HG02885 (cell line): Measurements from ENCODE around the gene CRMP1.
"Not testable (repeated sequence)": the region's sequence is repeated elsewhere in the genome, so short reads cannot be mapped to it uniquely, and the experiment has no call there.

Experiments used
- ATAC-seq: cut with Tn5 transposase; IDR thresholded peaks from one replicate; pipeline ENCODE4 v1.9.1; 2021; ENCODE audit warnings: mild to moderate bottlenecking; ENCODE audit not compliant: unreplicated experiment, poor library complexity

The CRMP1 gene

GRCh38 chr4:5863461-5864113 lies 29.3 kb downstream of the CRMP1 start:
- ATAC-seq: no peak

GRCh38 chr4:5858020-5858769 lies 34.7 kb downstream of the CRMP1 start:
- ATAC-seq: no peak

- ATAC-seq: no peak
Observed at GRCh38 chr4:5857199-5857598, 35.7 kb downstream of the CRMP1 start.

- ATAC-seq: not testable (repeated sequence)
Observed at GRCh38 chr4:5856362-5856761, 36.5 kb downstream of the CRMP1 start.

DNA sequence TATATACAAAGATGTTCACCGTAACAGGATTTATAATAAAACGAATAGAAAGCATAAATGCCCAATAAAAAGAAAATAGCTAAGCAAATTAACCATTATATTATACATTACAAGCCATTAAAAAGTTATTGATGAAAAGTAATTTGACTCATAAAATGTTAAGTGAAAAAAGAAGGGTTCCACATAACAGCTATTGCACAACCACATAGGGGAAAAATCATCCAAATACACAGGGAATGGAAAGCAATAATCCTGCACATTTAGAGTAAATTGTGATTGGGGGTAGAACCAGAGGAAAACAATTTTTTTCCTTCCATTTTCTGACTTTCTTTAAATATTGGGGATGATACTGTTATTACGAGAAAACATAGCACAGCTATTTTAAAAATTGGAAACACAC lies 38.0 kb downstream of the CRMP1 start:
- no peak for ATAC-seq

- ATAC-seq: no peak
Observed at GRCh38 chr4:5852523-5853202, 40.2 kb downstream of the CRMP1 start.

DNA sequence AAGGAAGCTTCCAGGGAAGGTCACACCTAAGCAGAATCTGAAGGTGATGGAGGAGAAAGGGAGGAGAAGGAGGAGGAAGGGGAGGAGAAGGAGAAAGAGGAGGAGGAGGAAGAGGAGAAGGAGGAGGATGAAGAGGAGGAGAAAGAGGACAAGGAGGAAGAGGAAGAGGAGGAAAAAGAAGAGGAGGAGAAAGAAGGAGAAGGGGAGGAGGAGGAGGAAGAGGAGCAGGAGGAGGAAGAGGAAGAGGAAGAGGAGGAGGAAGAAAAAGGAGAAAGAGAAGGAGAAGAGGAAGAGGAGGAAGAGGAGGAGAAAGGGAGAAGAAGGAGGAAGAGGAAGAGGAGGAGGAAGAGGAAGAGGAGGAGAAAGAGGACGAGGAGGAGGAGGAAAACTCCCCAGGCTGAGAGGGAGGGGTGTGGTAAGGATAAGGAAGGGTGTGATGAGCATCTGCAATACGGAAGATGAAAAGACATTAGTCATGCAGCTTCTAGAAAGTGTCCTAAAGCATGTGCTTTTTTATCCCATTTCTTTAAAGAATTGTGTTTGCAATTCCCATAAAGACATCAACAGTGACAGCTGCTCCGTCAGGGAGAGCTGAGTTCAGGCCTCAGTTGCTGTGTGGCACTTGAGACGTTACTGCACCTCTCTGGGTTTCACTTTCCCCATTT lies 41.1 kb downstream of the CRMP1 start:
- no peak for ATAC-seq

DNA sequence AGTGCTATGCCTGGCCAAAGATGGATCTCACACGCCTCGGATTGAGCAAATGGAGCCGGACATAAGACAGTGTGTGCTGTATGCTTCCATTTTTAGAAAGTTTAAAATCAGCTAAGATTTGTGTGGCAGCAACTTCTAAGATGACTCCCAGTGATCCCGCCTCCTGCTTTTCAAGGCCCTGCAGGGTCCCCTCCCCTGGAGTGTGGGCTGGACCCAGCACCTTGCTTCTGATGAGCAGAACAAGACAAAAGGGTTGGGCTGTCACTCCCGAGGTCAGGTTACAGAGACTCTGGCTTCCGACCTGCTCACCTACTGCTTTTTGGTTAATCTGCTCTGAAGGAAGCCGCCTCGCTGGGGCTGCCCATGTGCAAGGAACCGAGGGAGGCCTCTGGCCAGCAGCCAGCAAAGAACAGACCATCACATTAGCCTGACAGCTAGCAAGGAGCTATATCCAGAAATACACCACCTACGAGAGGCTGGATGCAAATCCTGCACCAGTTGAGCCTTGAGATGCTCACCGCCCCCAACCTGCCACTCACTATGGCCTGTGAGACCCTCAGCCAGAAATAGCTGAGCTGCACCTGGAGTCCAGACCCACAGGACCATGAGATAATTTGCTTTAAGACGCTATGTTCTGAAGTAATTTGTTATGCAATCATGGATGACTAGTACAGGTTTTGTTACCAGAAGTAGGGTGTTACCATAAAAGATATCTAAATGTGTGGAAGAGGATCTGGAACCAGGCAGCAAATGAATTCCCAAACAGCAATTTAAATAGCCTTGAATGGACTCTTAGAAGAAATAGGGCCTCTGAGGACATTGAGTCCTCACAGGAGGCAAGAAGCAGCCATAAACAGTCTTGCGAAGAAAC lies 47.6 kb downstream of the CRMP1 start:
- no peak for ATAC-seq

DNA sequence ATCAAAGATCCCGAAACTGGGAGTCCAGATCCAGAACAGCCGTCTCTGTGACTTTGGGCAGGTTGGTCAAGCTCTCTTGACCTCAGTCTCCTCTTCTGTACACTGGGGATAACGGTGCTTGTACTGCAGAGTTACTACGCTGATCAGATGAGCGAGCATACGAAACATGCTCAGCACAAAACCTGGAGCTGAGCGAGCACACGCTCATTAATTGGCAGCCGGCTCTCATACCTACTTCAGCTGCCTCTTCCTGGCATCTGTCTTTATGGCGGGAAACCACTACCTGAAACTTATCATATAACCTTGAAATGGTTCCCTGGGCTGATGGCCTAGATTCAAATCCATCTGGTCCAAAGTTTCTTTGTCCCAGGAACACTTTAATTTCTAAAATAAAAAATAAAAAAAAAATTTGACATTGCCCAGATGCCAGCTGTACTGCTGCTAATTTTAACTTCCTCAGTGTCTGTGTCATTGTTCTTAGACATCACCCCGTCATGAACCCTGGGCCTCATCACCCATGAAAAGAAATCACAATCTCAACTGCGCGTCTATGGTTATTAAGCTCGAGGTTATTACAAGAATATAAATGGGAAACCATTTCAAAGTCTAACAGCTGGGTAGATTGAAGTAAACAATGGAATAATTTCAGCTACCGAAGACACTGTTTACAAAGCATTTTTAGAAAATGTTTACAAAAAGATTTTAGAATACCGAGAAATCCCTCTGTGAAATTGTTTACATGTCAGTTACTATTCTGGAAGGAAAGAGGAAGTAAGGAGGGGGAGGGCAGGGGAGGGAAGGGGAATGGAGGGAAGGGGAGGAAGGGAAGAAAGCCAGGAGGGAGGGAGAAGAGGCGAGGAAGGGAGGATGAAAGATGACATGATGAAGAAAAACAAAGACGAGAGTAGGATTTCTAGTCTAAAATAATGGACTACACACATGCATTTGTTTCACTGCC lies 49.0 kb downstream of the CRMP1 start:
- no peak for ATAC-seq

GRCh38 chr4:5842456-5842855 lies 50.4 kb downstream of the CRMP1 start:
- ATAC-seq: no peak

DNA sequence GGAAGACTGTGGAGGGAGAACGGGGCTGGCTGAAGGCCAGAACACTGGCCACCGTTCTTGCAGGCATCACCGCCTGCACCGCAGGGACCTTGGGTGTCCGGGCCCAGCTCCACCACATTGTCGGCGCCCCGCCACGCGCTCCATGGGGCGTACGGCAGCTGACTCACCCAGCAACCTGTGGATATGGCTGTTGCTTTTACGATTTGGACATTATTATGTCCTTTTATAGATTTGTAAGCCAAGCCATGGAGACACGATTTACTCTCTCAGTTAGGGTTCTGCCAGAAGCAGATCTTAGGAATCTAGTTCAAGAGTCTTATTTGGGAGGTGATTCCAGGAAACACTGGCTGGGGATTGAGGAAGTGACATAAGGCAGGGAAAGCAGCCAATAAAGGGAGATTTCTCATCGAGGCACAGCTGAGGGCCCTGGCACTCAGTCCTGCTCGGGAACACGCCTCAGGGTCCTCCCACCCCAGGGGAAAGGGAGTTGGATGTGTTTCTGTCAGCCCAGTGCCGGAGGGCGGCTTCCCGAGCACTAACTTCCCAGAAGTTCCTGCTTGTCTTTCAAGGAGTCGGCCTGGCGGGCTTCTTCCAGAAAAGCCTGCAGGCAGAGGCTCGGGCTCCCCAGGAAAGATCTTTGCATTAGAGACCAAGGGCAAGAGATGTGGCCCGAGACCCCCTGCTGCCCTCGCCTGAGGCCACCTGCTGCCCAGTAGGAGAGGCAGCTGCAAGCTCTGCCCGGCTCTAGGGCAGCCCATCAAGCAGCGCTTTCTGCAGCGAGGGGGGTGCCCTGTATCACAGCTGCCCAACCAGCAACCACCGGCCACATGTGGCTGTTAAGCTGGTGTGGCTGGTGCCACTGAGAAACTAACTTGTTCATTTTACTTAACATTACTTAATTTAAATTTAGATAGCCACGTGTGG lies 52.9 kb downstream of the CRMP1 start:
- no peak for ATAC-seq

GRCh38 chr4:5839332-5839731 lies 53.6 kb downstream of the CRMP1 start:
- ATAC-seq: no peak

DNA sequence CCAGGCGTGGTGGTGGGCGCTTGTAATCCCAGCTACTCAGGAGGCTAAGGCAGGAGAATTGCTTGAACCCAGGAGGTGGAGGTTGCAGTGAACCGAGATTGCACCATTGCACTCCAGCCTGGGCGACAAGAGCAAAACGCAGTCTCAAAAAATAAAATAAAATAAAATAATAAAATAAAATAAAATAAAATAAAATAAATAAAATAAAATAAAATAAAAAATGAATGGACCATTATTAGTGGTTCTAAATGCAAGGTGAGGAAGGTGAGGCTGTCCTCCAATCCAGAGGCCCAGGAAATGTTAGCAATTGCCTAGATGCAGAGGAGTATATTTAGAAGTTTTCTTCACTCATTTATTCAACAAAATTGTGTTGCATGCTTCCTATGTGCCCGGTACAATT lies 55.4 kb downstream of the CRMP1 start:
- ATAC-seq: not testable (repeated sequence)

DNA sequence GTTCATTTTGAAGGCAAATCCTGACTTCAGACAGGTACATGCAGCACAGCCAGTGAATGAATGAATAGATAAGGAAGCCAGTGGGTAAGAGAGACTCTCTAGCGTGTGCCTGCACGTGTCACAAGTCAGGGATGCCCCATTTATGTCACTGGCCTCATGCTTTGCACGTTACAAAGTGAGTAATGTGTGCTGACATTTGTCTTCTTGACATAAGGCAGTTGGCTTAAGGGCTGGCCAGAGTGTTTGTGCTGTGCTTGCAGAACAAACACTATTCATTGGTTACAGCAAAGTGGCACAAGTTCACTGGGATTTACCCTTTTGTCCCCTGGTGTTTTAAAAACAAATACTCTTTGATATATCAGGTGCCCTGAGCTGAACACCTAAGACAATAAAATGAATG lies 55.9 kb downstream of the CRMP1 start:
- no peak for ATAC-seq

GRCh38 chr4:5828005-5828391 lies 64.9 kb downstream of the CRMP1 start:
- no peak for ATAC-seq

GRCh38 chr4:5827108-5828004 lies 65.5 kb downstream of the CRMP1 start:
- ATAC-seq: no peak
